Muscle layer of duodenum (tissue), 2 donors: ENCODE results near the gene CTNNBIP1.
"Not testable (repeated sequence)": the region's sequence is repeated elsewhere in the genome, so short reads cannot be mapped to it uniquely, and the experiment has no call there.

Source experiments
- H3K27ac ChIP-seq: one replicate; pipeline ENCODE4 v1.7.0; 2013; ENCODE audit warnings: mild to moderate bottlenecking, low read length
- H3K27me3 ChIP-seq: one replicate; pipeline ENCODE4 v1.7.0; 2013; ENCODE audit warnings: low read depth, mild to moderate bottlenecking, control low read depth, low read length
- H3K36me3 ChIP-seq, 2 donors: one replicate each; pipeline ENCODE4 v1.7.0; 2013; ENCODE audit warnings: low read length in 2 of 2, control low read depth in 1 of 2, mild to moderate bottlenecking in 1 of 2; ENCODE audit not compliant: insufficient read depth in 2 of 2, control insufficient read depth in 1 of 2
- H3K4me1 ChIP-seq, 2 donors: one replicate each; pipeline ENCODE4 v1.7.0; 2013; ENCODE audit warnings: low read length in 2 of 2, mild to moderate bottlenecking in 2 of 2, control low read depth in 1 of 2, moderate library complexity in 1 of 2; ENCODE audit not compliant: insufficient read depth in 2 of 2, control insufficient read depth in 1 of 2
- H3K4me3 ChIP-seq, 2 donors: one replicate each; pipeline ENCODE4 v1.7.0; 2013; ENCODE audit warnings: low read length in 2 of 2, low read depth in 1 of 2, mild to moderate bottlenecking in 1 of 2
- H3K9me3 ChIP-seq, 2 donors: one replicate each; pipeline ENCODE4 v1.7.0; 2013; ENCODE audit warnings: low read length in 2 of 2, control low read depth in 1 of 2, mild to moderate bottlenecking in 1 of 2; ENCODE audit not compliant: control insufficient read depth in 1 of 2
- donor health status: healthy.

CTNNBIP1 gene

GRCh38 chr1:9809100-9809510, 101.0 kb downstream of the CTNNBIP1 start:
- Histone ChIP-seq H3K9me3 (no peaks in the 10 kb centered on the region), H3K36me3 (no peaks in the 10 kb centered on the region), H3K4me3 (no peak overlapping the region), H3K4me1 (peaks cover 2 to 3% of the 10 kb centered on the region in 2 donors), H3K27me3 (no peaks in the 10 kb centered on the region), H3K27ac (no peak overlapping the region)

- Histone ChIP-seq H3K9me3 (no peaks in the 10 kb centered on the region), H3K4me3 (no peak overlapping the region), H3K36me3 (no peaks in the 10 kb centered on the region), H3K27ac (no peak overlapping the region), H3K27me3 (no peaks in the 10 kb centered on the region), H3K4me1 (peaks cover 2 to 3% of the 10 kb centered on the region in 2 donors)
Measured at GRCh38 chr1:9808459-9808858, 101.6 kb downstream of the CTNNBIP1 start.

- no peak overlapping the region for H3K4me3 ChIP-seq
- H3K36me3 ChIP-seq = no peaks in the 10 kb centered on the region
- no peaks in the 10 kb centered on the region for H3K9me3 ChIP-seq
- H3K27me3 ChIP-seq = no peaks in the 10 kb centered on the region
- peaks cover 2 to 3% of the 10 kb centered on the region in 2 donors for H3K4me1 ChIP-seq
- H3K27ac ChIP-seq = no peak overlapping the region
Measured at GRCh38 chr1:9807541-9807940, 102.5 kb downstream of the CTNNBIP1 start.

GRCh38 chr1:9805972-9806371, 104.1 kb downstream of the CTNNBIP1 start:
- not testable (repeated sequence) for H3K27ac ChIP-seq, H3K4me1 ChIP-seq, H3K36me3 ChIP-seq, H3K4me3 ChIP-seq, H3K9me3 ChIP-seq, H3K27me3 ChIP-seq

GRCh38 chr1:9805006-9805508, 105.0 kb downstream of the CTNNBIP1 start:
- H3K27ac ChIP-seq = no peak overlapping the region
- no peaks in the 10 kb centered on the region for H3K4me1 ChIP-seq
- no peaks in the 10 kb centered on the region for H3K27me3 ChIP-seq
- no peaks in the 10 kb centered on the region for H3K36me3 ChIP-seq
- no peak overlapping the region for H3K4me3 ChIP-seq
- no peaks in the 10 kb centered on the region for H3K9me3 ChIP-seq

- not testable (repeated sequence) for H3K9me3 ChIP-seq, H3K27me3 ChIP-seq, H3K4me1 ChIP-seq, H3K27ac ChIP-seq, H3K36me3 ChIP-seq, H3K4me3 ChIP-seq
Measured at GRCh38 chr1:9803003-9803918, 106.8 kb downstream of the CTNNBIP1 start.

GRCh38 chr1:9801909-9802308, 108.2 kb downstream of the CTNNBIP1 start:
- H3K36me3 ChIP-seq = no peaks in the 10 kb centered on the region
- H3K4me3 ChIP-seq = no peak overlapping the region
- H3K27me3 ChIP-seq = no peaks in the 10 kb centered on the region
- peaks cover under 1 to 13% of the 10 kb centered on the region in 2 donors for H3K4me1 ChIP-seq
- no peaks in the 10 kb centered on the region for H3K9me3 ChIP-seq
- no peak overlapping the region for H3K27ac ChIP-seq
